Renal cortical epithelial cell (primary cell): ENCODE measurements around the gene POM121L2. TPM values are rescaled to one million over a fixed set of nuclear protein-coding genes. Genes with fewer than 3 reads are reported as not detected.

Experiments used
- DNase-seq: peaks from one replicate; pipeline ENCODE4 v3.0.0-alpha.2; 2011; ENCODE audit warnings: low read depth
- total RNA-seq: library from RNA; depleted of rRNA; stranded (reverse); fragments of >200 nt; gene quantifications from 2 replicates; pipeline ENCODE4 v1.2.3, GENCODE V29; 2014

The POM121L2 gene
- total RNA-seq, result not detected in 2 replicates

GRCh38 chr6:27312146-27312949 is at the start of gene POM121L2:
Gene POM121L2, minus strand, starts transcription at chr6:27312273. Its CDS starts 103 bp downstream, at chr6:27312170.
- peak; percentile 53 for DNase-seq

GRCh38 chr6:27359231-27359630 is 47.2 kb upstream of the POM121L2 start:
- no peak for DNase-seq

- DNase-seq, result no peak
Measured at GRCh38 chr6:27358786-27359185, 46.7 kb upstream of the POM121L2 start.

- no peak for DNase-seq
Measured at GRCh38 chr6:27352850-27353249, 40.8 kb upstream of the POM121L2 start.

GRCh38 chr6:27334141-27334540 is 22.1 kb upstream of the POM121L2 start:
- no peak for DNase-seq

- no peak for DNase-seq
Measured at GRCh38 chr6:27333642-27334040, 21.6 kb upstream of the POM121L2 start.

- peak; percentile 46 for DNase-seq
Measured at GRCh38 chr6:27332692-27333641, 20.9 kb upstream of the POM121L2 start.

- no peak for DNase-seq
Measured at GRCh38 chr6:27327023-27327738, 15.1 kb upstream of the POM121L2 start.

GRCh38 chr6:27321901-27322300 is 9.8 kb upstream of the POM121L2 start:
- DNase-seq, result no peak

- DNase-seq, result no peak
Measured at GRCh38 chr6:27321370-27321769, 9.3 kb upstream of the POM121L2 start.

- no peak for DNase-seq
Measured at GRCh38 chr6:27318973-27319372, 6.9 kb upstream of the POM121L2 start.

- DNase-seq, result no peak
Measured at GRCh38 chr6:27314046-27314445, 2.0 kb upstream of the POM121L2 start.

GRCh38 chr6:27312950-27313271 is 838 bp upstream of the POM121L2 start:
- no peak for DNase-seq

- no peak for DNase-seq
Measured at GRCh38 chr6:27311806-27312145, 297 bp downstream of the POM121L2 start.

- no peak for DNase-seq
Measured at GRCh38 chr6:27303613-27304272, 8.3 kb downstream of the POM121L2 start.

GRCh38 chr6:27297857-27298730 is 14.0 kb downstream of the POM121L2 start:
- DNase-seq, result no peak

- DNase-seq, result no peak
Measured at GRCh38 chr6:27297484-27297856, 14.6 kb downstream of the POM121L2 start.

- DNase-seq, result no peak
Measured at GRCh38 chr6:27296106-27296783, 15.8 kb downstream of the POM121L2 start.

- peak; percentile 50 for DNase-seq
Measured at GRCh38 chr6:27295301-27296079, 16.6 kb downstream of the POM121L2 start.
